Panc1 (cell line): ENCODE data around the gene KRTAP10-7. TPM values are rescaled to one million over a fixed set of nuclear protein-coding genes. Genes with fewer than 3 reads are reported as not detected.

Experiments
- ATAC-seq: fragments of 200-7000 bp; cut with Tn5 transposase; 2 replicates; pipeline ENCODE4 v1.9.1; 2020; ENCODE audit warnings: mild to moderate bottlenecking, moderate library complexity
- BruUV-seq: library from RNA; stranded (reverse); fragments of 400-500 nt; replicated peaks from 2 replicates; lab custom pipeline; 2021; lab: Mats Ljungman, UMichigan
- CTCF ChIA-PET: fragments of 300-600 bp; sonication (Branson Sonifier 250); formaldehyde crosslinking; loops from one replicate; lab custom pipeline; 2022; ENCODE audit warnings: antibody characterized with exemption; lab: Charles Lee
- POLR2A ChIA-PET: fragments of 300-600 bp; sonication (Branson Sonifier 250); formaldehyde crosslinking; loops from one replicate; lab custom pipeline; 2022; ENCODE audit warnings: antibody characterized with exemption; lab: Charles Lee
- DNase-seq: peaks from one replicate; pipeline ENCODE4 v3.0.0-alpha.2; 2010; ENCODE audit warnings: low read depth, low spot score
- H3K27ac ChIP-seq: 2 replicates; pipeline ENCODE4 v1.5.1; 2011; ENCODE audit warnings: mild to moderate bottlenecking, low read length, inconsistent platforms
- H3K27me3 ChIP-seq: fragments of 200-500 bp; sonication (Bioruptor generic); 2 replicates; pipeline ENCODE4 v1.6.0; 2014; ENCODE audit warnings: low read length, inconsistent platforms; ENCODE audit not compliant: control insufficient read depth, insufficient read depth
- H3K36me3 ChIP-seq: fragments of 200-500 bp; sonication (Bioruptor generic); 2 replicates; pipeline ENCODE4 v1.5.1; 2014; ENCODE audit warnings: inconsistent platforms, mild to moderate bottlenecking, low read length, moderate library complexity; ENCODE audit not compliant: control insufficient read depth, insufficient read depth
- H3K4me1 ChIP-seq: 2 replicates; pipeline ENCODE4 v1.5.1; 2011; ENCODE audit warnings: inconsistent platforms, mild to moderate bottlenecking, low read length, moderate library complexity; ENCODE audit not compliant: control insufficient read depth, insufficient read depth
- H3K4me3 ChIP-seq, 2 experiments: 2 replicates each; pipeline ENCODE4 v1.5.1; 2011 to 2012; ENCODE audit warnings: low read depth in 2 of 2, low read length in 2 of 2, mild to moderate bottlenecking in 2 of 2, inconsistent platforms in 1 of 2, moderate library complexity in 1 of 2
- H3K9me3 ChIP-seq: fragments of 200-500 bp; sonication (Bioruptor generic); 2 replicates; pipeline ENCODE4 v1.5.1; 2014; ENCODE audit warnings: low read depth, mild to moderate bottlenecking, inconsistent platforms, low read length, moderate library complexity; ENCODE audit not compliant: control insufficient read depth, insufficient read depth
- CTCF ChIP-seq: fragments of 450-650 bp; IDR thresholded peaks from 2 replicates; pipeline ENCODE4 v1.5.1; 2017; ENCODE audit warnings: mild to moderate bottlenecking
- POLR2AphosphoS5 ChIP-seq: IDR thresholded peaks from 2 replicates; pipeline ENCODE4 v1.6.1; 2012; ENCODE audit warnings: mild to moderate bottlenecking, low read depth, low read length, moderate library complexity
- SIN3A ChIP-seq: IDR thresholded peaks from 2 replicates; pipeline ENCODE4 v1.6.1; 2012; ENCODE audit warnings: low read depth, mild to moderate bottlenecking, low read length, moderate library complexity, borderline replicate concordance; ENCODE audit not compliant: insufficient read depth
- TCF7L2 ChIP-seq: IDR thresholded peaks from 2 replicates; pipeline ENCODE4 v1.6.1; 2011; ENCODE audit warnings: mild to moderate bottlenecking, low read depth, low read length, inconsistent platforms
- in situ Hi-C: cut with HindIII; loops from 2 replicates; pipeline ENCODE4 v1.10.0; 2016; ENCODE audit warnings: low sequenced_read_pairs, low pct_unique_long_range_greater_than_20kb
- intact Hi-C: fragments of 100-400 bp; cut with micrococcal nuclease; formaldehyde crosslinking; loops from one replicate; pipeline ENCODE4 v1.10.0; 2022; ENCODE audit not compliant: unreplicated experiment
- total RNA-seq: library from RNA; stranded (reverse); gene quantifications from one replicate; pipeline ENCODE4 v1.2.1, GENCODE V29; 2021; ENCODE audit not compliant: unreplicated experiment
- TF ChIP-seq, protein P1 (sequence below), 2 experiments: IDR thresholded peaks; 2 replicates each; pipeline ENCODE4 v1.6.1; 2011 to 2012; ENCODE audit warnings: low read depth in 2 of 2, control low read depth in 1 of 2, low read length in 1 of 2, mild to moderate bottlenecking in 1 of 2, moderate library complexity in 1 of 2; ENCODE audit not compliant: insufficient read depth in 1 of 2

KRTAP10-7 gene
- total RNA-seq, 1 experiment from 2014 or later = not detected

DNA sequence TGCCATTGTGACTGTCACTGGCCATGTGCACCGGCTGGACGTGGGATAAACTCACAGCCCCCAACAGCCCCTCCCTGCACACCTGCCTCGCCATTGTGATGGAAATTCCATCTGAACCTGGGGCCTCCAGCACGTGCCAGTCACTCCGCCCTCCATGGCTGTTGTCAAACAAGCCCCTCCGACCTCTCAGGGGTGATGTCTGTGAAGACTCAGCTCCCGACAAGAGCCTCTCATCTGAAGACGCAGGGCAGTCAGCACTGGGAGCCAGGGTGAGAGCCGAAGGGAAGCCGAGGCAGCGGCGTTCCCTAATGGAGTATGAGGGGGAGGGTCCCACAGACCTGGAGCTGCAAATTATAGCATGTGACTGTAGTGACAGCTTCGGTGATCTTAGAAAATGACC lies 47.7 kb upstream of the KRTAP10-7 start:
- CTCF ChIA-PET = no interaction called here
- BruUV-seq = no TSS peak

GRCh38 chr21:44555200-44555875 lies 45.1 kb upstream of the KRTAP10-7 start:
- Histone ChIP-seq H3K27ac (no peak overlapping the region), H3K9me3 (no peaks in the 10 kb centered on the region), H3K36me3 (no peaks in the 10 kb centered on the region), H3K4me1 (no peaks in the 10 kb centered on the region), H3K27me3 (no peaks in the 10 kb centered on the region), H3K4me3 (no peak overlapping the region)
- DNase-seq (no peak), ATAC-seq (no peak)
- intact Hi-C loops (no loop called here), in situ Hi-C loops (no loop called here)
- TF ChIP-seq, protein P1, sequence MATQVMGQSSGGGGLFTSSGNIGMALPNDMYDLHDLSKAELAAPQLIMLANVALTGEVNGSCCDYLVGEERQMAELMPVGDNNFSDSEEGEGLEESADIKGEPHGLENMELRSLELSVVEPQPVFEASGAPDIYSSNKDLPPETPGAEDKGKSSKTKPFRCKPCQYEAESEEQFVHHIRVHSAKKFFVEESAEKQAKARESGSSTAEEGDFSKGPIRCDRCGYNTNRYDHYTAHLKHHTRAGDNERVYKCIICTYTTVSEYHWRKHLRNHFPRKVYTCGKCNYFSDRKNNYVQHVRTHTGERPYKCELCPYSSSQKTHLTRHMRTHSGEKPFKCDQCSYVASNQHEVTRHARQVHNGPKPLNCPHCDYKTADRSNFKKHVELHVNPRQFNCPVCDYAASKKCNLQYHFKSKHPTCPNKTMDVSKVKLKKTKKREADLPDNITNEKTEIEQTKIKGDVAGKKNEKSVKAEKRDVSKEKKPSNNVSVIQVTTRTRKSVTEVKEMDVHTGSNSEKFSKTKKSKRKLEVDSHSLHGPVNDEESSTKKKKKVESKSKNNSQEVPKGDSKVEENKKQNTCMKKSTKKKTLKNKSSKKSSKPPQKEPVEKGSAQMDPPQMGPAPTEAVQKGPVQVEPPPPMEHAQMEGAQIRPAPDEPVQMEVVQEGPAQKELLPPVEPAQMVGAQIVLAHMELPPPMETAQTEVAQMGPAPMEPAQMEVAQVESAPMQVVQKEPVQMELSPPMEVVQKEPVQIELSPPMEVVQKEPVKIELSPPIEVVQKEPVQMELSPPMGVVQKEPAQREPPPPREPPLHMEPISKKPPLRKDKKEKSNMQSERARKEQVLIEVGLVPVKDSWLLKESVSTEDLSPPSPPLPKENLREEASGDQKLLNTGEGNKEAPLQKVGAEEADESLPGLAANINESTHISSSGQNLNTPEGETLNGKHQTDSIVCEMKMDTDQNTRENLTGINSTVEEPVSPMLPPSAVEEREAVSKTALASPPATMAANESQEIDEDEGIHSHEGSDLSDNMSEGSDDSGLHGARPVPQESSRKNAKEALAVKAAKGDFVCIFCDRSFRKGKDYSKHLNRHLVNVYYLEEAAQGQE (IDR thresholded peaks at IDR 0.05; ENCODE audit: insufficient read depth in 1 of 2, low read depth in 2 of 2, low read length in 1 of 2) = no peak
- TF ChIP-seq TCF7L2 (no peak), POLR2AphosphoS5 (no peak), CTCF (no peak), SIN3A (no peak)
- POLR2A ChIA-PET = no interaction called here
- CTCF ChIA-PET = no interaction called here
- BruUV-seq = no TSS peak

More for the DNA sequence above, 47.7 kb upstream of the KRTAP10-7 start:
- ATAC-seq = no peak
- POLR2A ChIA-PET = no interaction called here
- no peaks in the 10 kb centered on the region for H3K36me3 ChIP-seq
- intact Hi-C loops = no loop called here
- no peak for DNase-seq
- H3K27me3 ChIP-seq = no peaks in the 10 kb centered on the region
- no peaks in the 10 kb centered on the region for H3K9me3 ChIP-seq
- no peak overlapping the region for H3K4me3 ChIP-seq
- H3K4me1 ChIP-seq = no peaks in the 10 kb centered on the region
- no peak for TF ChIP-seq TCF7L2
- TF ChIP-seq, protein P1 (IDR thresholded peaks at IDR 0.05; ENCODE audit: insufficient read depth in 1 of 2, low read depth in 2 of 2, low read length in 1 of 2) = no peak
- TF ChIP-seq CTCF = no peak
- TF ChIP-seq POLR2AphosphoS5 = no peak
- no peak for TF ChIP-seq SIN3A
- no peak overlapping the region for H3K27ac ChIP-seq
- in situ Hi-C loops = no loop called here
